NB4 (cell line): ENCODE results near the gene RAB7A.

Experiments
- MYC ChIP-seq: IDR thresholded peaks from 2 replicates; pipeline ENCODE4 v1.6.1; 2011; ENCODE audit warnings: low read depth, low read length
- POLR2A ChIP-seq: IDR thresholded peaks from 2 replicates; pipeline ENCODE4 v1.6.1; 2011; ENCODE audit warnings: mild to moderate bottlenecking; ENCODE audit not compliant: insufficient read length; ENCODE audit errors: extremely low read depth
- TF ChIP-seq, protein P1 (sequence below): IDR thresholded peaks from one replicate; pipeline ENCODE4 v1.5.1; 2012; ENCODE audit warnings: low read depth, low read length
- TF ChIP-seq, protein P2 (sequence below): IDR thresholded peaks from 2 replicates; pipeline ENCODE4 v1.6.1; 2011; ENCODE audit warnings: low read depth, low read length

DNA sequence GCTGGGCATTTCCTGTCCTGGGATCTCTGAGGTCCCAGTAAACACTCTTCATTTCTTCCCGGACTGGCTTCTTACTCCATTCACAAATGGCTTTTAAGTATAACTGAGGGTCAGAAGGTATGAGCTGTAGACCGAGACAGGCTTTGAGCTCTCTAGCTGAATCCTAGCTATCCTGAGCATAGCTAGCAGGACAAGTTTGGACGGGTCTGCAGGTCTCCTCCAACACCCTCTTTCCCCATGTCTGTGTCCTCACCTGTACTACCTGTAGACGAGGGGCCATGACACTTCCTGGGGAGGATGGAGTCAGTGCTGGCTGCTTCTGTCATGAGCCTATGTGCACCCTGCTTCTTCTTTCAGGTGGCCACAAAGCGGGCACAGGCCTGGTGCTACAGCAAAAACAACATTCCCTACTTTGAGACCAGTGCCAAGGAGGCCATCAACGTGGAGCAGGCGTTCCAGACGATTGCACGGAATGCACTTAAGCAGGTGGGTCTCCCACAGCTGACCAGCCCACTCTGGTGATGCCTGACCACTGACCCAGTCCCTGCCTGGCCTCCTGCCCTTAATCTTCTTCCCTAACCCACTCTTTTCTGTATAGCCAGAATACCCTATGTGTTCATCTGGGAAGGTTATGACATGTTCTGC lies 81.3 kb downstream of the RAB7A start:
- TF ChIP-seq, protein P1, sequence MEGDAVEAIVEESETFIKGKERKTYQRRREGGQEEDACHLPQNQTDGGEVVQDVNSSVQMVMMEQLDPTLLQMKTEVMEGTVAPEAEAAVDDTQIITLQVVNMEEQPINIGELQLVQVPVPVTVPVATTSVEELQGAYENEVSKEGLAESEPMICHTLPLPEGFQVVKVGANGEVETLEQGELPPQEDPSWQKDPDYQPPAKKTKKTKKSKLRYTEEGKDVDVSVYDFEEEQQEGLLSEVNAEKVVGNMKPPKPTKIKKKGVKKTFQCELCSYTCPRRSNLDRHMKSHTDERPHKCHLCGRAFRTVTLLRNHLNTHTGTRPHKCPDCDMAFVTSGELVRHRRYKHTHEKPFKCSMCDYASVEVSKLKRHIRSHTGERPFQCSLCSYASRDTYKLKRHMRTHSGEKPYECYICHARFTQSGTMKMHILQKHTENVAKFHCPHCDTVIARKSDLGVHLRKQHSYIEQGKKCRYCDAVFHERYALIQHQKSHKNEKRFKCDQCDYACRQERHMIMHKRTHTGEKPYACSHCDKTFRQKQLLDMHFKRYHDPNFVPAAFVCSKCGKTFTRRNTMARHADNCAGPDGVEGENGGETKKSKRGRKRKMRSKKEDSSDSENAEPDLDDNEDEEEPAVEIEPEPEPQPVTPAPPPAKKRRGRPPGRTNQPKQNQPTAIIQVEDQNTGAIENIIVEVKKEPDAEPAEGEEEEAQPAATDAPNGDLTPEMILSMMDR, result no peak
- TF ChIP-seq POLR2A (no peak), MYC (no peak)
- TF ChIP-seq, protein P2, sequence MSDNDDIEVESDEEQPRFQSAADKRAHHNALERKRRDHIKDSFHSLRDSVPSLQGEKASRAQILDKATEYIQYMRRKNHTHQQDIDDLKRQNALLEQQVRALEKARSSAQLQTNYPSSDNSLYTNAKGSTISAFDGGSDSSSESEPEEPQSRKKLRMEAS, result no peak
